ENCODE measurements around the gene RAPGEF2. TPM values are rescaled to one million over a fixed set of nuclear protein-coding genes. Genes with fewer than 3 reads are reported as not detected.

Gene RAPGEF2
- total RNA-seq, 1 experiment from 2014 or later, result 17.6 TPM

- Histone ChIP-seq H3K27me3 (ENCODE audit: control insufficient read depth, insufficient read depth, low read length) (no peaks in the 10 kb centered on the region), H3K4me1 (ENCODE audit: control insufficient read depth, insufficient read depth, low read length) (no peaks in the 10 kb centered on the region), H3K27ac (ENCODE audit: low read length) (no peak overlapping the region), H3K36me3 (ENCODE audit: control insufficient read depth, insufficient read depth, low read length) (no peaks in the 10 kb centered on the region), H3K4me3 (ENCODE audit: low read depth in 2 of 2, low read length in 2 of 2) (no peak overlapping the region), H3K9me3 (ENCODE audit: control insufficient read depth, insufficient read depth, low read depth, low read length) (no peaks in the 10 kb centered on the region)
- ChIA-PET POLR2A (no interaction called here), CTCF (interaction anchor here (0.7 kb wide), 1 partner anchor 374 kb away, joined by 4 read pairs; no protein-coding TSS in a partner anchor)
- in situ Hi-C loops (cut with HindIII; ENCODE audit: low pct_unique_long_range_greater_than_20kb, low sequenced_read_pairs), result no loop called here
- ATAC-seq (no peak), DNase-seq (ENCODE audit: low read depth, low spot score) (no peak)
- intact Hi-C loops (cut with micrococcal nuclease; ENCODE audit: unreplicated experiment), result loop anchor here (5.0 to 10.0 kb wide), 2 partner anchors 245 to 343 kb away; no protein-coding TSS in a partner anchor
- no peak for TF ChIP-seq SIN3A (IDR thresholded peaks at IDR 0.05; ENCODE audit: borderline replicate concordance, insufficient read depth, low read depth, low read length)
- no peak for TF ChIP-seq CTCF (IDR thresholded peaks at IDR 0.05)
- TF ChIP-seq POLR2AphosphoS5 (IDR thresholded peaks at IDR 0.05; ENCODE audit: low read depth, low read length), result no peak
- no TSS peak for BruUV-seq (replicated peaks)
These were observed 96.9 kb downstream of the RAPGEF2 start for GRCh38 chr4:159199826-159200225.

DNA sequence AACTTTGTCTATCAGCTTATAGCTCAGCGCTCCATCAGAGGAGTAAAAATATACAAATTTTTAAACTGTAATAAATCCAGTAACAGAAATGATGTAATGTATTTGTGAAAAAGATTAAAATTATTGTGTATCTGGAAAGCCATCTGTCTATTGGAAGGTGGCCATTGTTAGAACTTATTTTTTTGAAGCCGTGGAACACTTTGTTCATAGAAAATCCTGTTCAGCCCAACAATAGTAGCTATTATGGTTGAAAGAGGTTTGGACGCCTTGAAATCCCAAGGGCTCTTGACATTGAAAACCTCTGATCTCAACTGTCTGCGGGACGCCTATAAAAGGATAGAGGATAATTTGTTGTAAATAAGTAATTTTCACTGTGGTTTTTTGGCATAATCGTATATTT is 98.3 kb downstream of the RAPGEF2 start:
- Histone ChIP-seq H3K27me3 (ENCODE audit: control insufficient read depth, insufficient read depth, low read length) (no peaks in the 10 kb centered on the region), H3K36me3 (ENCODE audit: control insufficient read depth, insufficient read depth, low read length) (no peaks in the 10 kb centered on the region), H3K27ac (ENCODE audit: low read length) (no peak overlapping the region), H3K4me1 (ENCODE audit: control insufficient read depth, insufficient read depth, low read length) (no peaks in the 10 kb centered on the region), H3K9me3 (ENCODE audit: control insufficient read depth, insufficient read depth, low read depth, low read length) (no peaks in the 10 kb centered on the region), H3K4me3 (ENCODE audit: low read depth in 2 of 2, low read length in 2 of 2) (no peak overlapping the region)
- in situ Hi-C loops (cut with HindIII; ENCODE audit: low pct_unique_long_range_greater_than_20kb, low sequenced_read_pairs), result no loop called here
- ATAC-seq (no peak), DNase-seq (ENCODE audit: low read depth, low spot score) (no peak)
- no peak for TF ChIP-seq TCF7L2 (IDR thresholded peaks at IDR 0.05; ENCODE audit: low read depth, low read length)
- TF ChIP-seq REST (IDR thresholded peaks at IDR 0.05; ENCODE audit: insufficient read depth in 1 of 2, low read depth in 2 of 2, low read length in 1 of 2), result no peak
- intact Hi-C loops (cut with micrococcal nuclease; ENCODE audit: unreplicated experiment), result loop anchor here (5.0 to 10.0 kb wide), 2 partner anchors 244 to 344 kb away; no protein-coding TSS in a partner anchor
- ChIA-PET POLR2A (no interaction called here), CTCF (no interaction called here)
- BruUV-seq (replicated peaks), result no TSS peak

DNA sequence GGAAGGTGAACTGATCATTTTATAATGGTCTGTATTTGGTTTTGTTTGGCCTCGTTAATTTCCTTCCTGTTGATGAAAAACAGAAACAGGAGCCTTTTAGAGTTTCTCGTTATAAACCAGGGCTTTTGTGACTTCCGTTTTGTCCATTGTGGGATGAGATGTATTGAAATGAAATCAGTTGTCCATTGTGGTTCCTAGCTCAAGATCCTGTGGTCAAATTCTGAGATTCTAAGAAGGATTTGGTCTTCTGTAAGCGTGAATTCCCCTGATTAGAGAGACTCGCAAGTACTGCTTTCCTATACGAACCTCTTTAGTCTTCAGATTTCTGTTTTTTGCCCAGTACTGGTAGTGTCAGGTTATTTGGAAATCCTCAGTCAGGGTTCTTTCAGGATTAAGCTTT is 101.7 kb downstream of the RAPGEF2 start:
- H3K9me3 ChIP-seq (ENCODE audit: control insufficient read depth, insufficient read depth, low read depth, low read length), result no peaks in the 10 kb centered on the region
- ChIA-PET POLR2A (no interaction called here), CTCF (no interaction called here)
- in situ Hi-C loops (cut with HindIII; ENCODE audit: low pct_unique_long_range_greater_than_20kb, low sequenced_read_pairs) (no loop called here), intact Hi-C loops (cut with micrococcal nuclease; ENCODE audit: unreplicated experiment) (loop anchor here (5.0 to 10.0 kb wide), 2 partner anchors 240 to 347 kb away; no protein-coding TSS in a partner anchor)
- ATAC-seq (no peak), DNase-seq (ENCODE audit: low read depth, low spot score) (no peak)
- H3K27me3 ChIP-seq (ENCODE audit: control insufficient read depth, insufficient read depth, low read length), result no peaks in the 10 kb centered on the region
- no TSS peak for BruUV-seq (replicated peaks)
- H3K4me1 ChIP-seq (ENCODE audit: control insufficient read depth, insufficient read depth, low read length), result no peaks in the 10 kb centered on the region
- H3K36me3 ChIP-seq (ENCODE audit: control insufficient read depth, insufficient read depth, low read length), result no peaks in the 10 kb centered on the region
- no peak overlapping the region for H3K27ac ChIP-seq (ENCODE audit: low read length)
- no peak overlapping the region for H3K4me3 ChIP-seq (ENCODE audit: low read depth in 2 of 2, low read length in 2 of 2)
- TF ChIP-seq TCF7L2 (IDR thresholded peaks at IDR 0.05; ENCODE audit: low read depth, low read length) (no peak), POLR2AphosphoS5 (IDR thresholded peaks at IDR 0.05; ENCODE audit: low read depth, low read length) (no peak), REST (IDR thresholded peaks at IDR 0.05; ENCODE audit: insufficient read depth in 1 of 2, low read depth in 2 of 2, low read length in 1 of 2) (no peak), SIN3A (IDR thresholded peaks at IDR 0.05; ENCODE audit: borderline replicate concordance, insufficient read depth, low read depth, low read length) (no peak)

Data from Panc1 (cell line).